Endothelial cell of coronary artery (primary cell): ENCODE measurements around the gene TPTE2. TPM values are rescaled to one million over a fixed set of nuclear protein-coding genes. Genes with fewer than 3 reads are reported as not detected.

Experiments used
- total RNA-seq: library from RNA; depleted of rRNA; stranded (reverse); fragments of >200 nt; gene quantifications from 2 replicates; pipeline ENCODE4 v1.2.3, GENCODE V29; 2014

The TPTE2 gene
- not detected in 2 replicates for total RNA-seq

GRCh38 chr13:19561127-19561582, at the start of gene TPTE2:
TSS of gene TPTE2 (minus strand) at chr13:19561532. CDS start at chr13:19503234, 58,298 bp downstream.

Other genes starting within 250 kb of the TPTE2 start
- 12.7 and 17.7 TPM in 2 replicates for gene MPHOSPH8, start 72.1 kb upstream of the TPTE2 start, total RNA-seq
- 59.0 and 63.8 TPM in 2 replicates for gene PSPC1, start 221.4 kb upstream of the TPTE2 start, total RNA-seq